Kidney epithelial cell (primary cell): ENCODE measurements around the gene SEMA6B. TPM values are rescaled to one million over a fixed set of nuclear protein-coding genes. Genes with fewer than 3 reads are reported as not detected.

Experiments used
- DNase-seq: peaks from one replicate; pipeline ENCODE4 v3.0.0-alpha.2; 2010; ENCODE audit warnings: low read depth
- H3K27me3 ChIP-seq: 2 replicates; pipeline ENCODE4 v1.6.0; 2011; ENCODE audit warnings: low read length; ENCODE audit not compliant: control insufficient read depth, insufficient read depth
- H3K36me3 ChIP-seq: 2 replicates; pipeline ENCODE4 v1.5.1; 2011; ENCODE audit warnings: low read length; ENCODE audit not compliant: control insufficient read depth, insufficient read depth
- H3K4me3 ChIP-seq: 2 replicates; pipeline ENCODE4 v1.5.1; 2011; ENCODE audit warnings: low read depth, mild to moderate bottlenecking, control low read depth, low read length
- total RNA-seq: library from RNA; depleted of rRNA; stranded (reverse); fragments of >200 nt; gene quantifications from 2 replicates; pipeline ENCODE4 v1.2.3, GENCODE V29; 2015
- TF ChIP-seq, protein P1 (sequence below): IDR thresholded peaks from 2 replicates; pipeline ENCODE4 v1.5.1; 2011; ENCODE audit warnings: mild to moderate bottlenecking, moderate library complexity, low read length, control low read depth, inconsistent platforms; ENCODE audit not compliant: insufficient read depth, poor library complexity, severe bottlenecking

The SEMA6B gene
- total RNA-seq, 1 donor from 2014 or later = 0.13 TPM

DNA sequence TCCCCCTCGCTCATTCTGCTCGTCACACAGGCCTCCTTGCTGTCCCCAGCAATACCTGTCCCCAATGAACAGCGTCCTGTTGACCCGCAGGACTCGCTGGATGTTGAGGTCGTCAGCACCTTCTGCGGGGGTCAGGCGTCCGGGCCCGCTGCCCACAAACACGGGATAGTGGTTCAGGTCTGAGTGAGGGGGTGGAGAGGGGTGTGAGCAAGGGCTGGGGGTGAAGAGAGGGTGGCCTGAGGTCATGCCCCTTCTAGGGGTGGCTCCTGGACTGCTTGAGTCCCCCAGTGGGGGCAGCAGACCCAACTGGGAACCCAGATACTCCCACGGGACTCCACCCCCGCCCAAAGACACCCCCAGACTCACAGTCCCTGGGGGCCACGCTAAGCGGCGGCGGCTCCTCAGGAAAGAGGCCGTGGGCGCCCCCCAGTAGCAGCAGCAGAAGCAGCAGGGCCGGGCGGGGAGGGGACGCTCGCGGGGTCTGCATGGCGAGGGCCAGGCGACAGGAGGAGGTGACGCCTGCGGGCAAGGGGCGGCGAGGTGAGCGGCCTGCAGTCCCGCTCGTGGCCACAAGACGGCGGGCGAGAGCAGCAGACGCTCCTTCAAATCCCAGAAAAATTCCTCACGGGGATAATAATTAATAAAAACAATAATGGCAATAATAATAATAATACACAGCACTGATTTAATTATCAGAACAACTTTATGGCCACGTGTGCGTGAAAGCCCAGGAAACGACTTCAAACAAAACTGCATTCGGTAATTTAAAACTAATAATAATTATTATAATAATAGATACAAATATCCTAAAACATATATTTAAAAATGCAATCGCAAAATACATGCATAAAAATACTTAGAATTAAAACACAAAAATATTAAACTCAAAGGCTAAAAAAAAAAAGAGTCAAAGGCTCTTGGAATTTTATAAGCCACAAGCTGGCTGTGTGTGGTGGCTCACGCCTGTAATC, 1.2 kb downstream of the SEMA6B start:
- DNase-seq = no peak
- TF ChIP-seq, protein P1, sequence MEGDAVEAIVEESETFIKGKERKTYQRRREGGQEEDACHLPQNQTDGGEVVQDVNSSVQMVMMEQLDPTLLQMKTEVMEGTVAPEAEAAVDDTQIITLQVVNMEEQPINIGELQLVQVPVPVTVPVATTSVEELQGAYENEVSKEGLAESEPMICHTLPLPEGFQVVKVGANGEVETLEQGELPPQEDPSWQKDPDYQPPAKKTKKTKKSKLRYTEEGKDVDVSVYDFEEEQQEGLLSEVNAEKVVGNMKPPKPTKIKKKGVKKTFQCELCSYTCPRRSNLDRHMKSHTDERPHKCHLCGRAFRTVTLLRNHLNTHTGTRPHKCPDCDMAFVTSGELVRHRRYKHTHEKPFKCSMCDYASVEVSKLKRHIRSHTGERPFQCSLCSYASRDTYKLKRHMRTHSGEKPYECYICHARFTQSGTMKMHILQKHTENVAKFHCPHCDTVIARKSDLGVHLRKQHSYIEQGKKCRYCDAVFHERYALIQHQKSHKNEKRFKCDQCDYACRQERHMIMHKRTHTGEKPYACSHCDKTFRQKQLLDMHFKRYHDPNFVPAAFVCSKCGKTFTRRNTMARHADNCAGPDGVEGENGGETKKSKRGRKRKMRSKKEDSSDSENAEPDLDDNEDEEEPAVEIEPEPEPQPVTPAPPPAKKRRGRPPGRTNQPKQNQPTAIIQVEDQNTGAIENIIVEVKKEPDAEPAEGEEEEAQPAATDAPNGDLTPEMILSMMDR = peak; percentile 97
- Histone ChIP-seq H3K4me3 (no peak overlapping the region), H3K27me3 (peaks cover 2% of the 10 kb centered on the region), H3K36me3 (no peaks in the 10 kb centered on the region)

DNA sequence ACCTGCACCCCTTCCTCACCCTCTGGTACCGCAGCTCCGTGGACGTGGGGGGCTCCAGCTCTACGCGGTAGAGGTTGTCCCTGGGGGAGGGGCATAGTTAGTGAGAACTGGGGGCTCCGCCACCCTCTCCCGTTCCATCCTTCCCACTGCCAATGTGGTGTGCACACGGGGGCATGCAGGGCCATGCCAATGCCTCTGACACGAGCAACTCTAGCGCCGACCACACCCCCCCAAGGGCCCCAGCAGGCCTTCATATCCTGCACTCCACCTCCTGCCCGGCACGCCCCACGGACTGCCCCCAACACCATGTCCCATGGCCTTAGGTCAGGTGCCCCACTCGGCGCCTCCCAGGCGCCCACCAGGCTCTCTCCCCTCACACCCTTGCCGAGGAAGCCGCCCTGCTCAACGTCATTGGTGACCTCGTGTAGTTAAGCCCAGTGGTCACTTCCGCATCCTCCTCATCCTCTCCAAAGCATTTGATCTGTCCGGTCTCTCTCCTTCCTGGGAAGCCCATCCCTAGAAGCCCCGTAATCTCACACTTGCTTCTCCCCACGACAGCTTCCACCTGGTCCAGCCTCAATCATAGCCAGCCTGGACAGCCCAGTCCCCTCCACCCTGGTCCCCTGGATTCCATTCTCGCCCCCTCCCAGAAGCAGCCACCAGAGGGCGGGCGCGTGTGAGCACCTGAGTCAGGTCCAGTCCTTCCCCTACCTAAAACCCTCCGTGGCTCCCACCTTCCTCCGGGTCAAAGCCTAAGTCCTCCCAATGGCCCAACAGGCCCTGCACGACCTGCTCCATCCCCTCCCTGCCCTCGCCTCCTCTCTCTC, 2.1 kb downstream of the SEMA6B start:
- Histone ChIP-seq H3K4me3 (no peak overlapping the region), H3K27me3 (peaks cover 2% of the 10 kb centered on the region), H3K36me3 (no peaks in the 10 kb centered on the region)
- TF ChIP-seq, protein P1 = peak; percentile 25
- no peak for DNase-seq

DNA sequence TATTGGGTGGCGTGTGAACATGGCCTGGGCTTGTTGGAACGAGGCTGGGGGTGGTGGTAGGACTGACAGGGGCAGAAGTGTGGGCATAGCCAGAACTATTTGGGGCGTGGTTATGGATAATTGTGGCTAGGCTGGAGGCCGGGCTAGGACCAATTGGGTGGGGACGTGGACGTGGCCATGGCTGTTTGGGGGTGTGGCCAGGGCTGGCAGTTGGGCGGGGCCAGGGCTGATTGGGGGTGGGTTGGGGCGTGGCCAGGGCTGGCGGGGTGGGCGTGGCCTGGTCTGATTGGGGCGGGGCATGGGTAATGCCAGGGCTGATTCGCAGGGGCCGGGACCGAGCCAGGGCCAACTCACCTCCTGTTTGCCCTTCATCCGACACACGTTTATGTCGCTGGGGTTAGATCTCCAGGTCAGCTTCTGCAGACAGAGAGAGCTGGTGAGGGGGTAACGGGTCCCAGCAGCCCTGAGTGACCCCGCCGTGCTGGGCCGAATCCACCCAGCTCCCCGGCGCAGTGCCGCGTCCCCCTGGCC, 2.8 kb downstream of the SEMA6B start:
- Histone ChIP-seq H3K27me3 (peaks cover 2% of the 10 kb centered on the region), H3K36me3 (no peaks in the 10 kb centered on the region), H3K4me3 (no peak overlapping the region)
- TF ChIP-seq, protein P1 = no peak
- DNase-seq = no peak

DNA sequence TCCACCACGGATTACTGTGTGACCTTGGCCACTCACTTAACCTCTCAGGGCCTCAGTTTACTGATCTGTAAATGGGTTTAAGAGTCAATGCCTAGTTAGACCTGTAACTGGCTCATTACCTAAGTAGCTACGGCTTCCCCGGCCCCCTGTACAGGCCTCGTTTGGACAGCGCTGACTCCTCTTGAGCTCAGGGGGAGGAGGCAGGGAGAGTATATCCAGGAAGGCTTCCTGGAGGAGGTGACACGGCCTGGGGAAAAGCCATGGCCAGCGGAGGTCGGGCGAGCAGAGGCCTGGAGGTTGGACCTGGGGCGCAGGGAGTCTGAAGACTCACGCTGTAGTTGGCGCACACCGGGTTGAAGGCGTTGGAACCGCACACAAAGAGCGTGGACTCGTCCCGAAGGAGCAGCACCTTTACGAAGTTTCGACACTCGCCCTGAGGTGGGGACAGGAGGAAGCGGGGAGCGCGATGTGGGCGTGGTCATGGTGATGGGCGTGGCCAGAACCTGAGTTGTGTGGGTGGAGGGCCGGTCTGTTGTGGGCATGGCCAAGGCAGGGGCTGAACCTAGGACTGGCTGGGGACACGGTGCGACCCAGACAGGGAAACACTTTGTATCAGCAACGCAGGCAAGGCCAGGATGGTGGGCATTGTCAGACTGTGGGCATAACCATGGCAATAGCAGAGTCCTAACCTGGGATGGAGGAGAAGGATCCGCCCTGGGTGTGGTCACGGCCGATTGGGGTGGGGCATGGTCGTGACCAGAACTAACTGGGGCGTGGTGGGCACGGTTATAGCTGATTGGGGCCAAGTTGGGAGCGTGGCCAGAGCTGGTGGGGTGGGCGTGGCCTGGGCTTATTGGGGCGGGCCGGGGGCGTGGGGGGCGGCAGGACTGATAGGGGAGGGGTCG, 3.6 kb downstream of the SEMA6B start:
- TF ChIP-seq, protein P1 = no peak
- DNase-seq = no peak
- H3K4me3 ChIP-seq = no peak overlapping the region
- no peaks in the 10 kb centered on the region for H3K36me3 ChIP-seq
- H3K27me3 ChIP-seq = peaks cover 2% of the 10 kb centered on the region

DNA sequence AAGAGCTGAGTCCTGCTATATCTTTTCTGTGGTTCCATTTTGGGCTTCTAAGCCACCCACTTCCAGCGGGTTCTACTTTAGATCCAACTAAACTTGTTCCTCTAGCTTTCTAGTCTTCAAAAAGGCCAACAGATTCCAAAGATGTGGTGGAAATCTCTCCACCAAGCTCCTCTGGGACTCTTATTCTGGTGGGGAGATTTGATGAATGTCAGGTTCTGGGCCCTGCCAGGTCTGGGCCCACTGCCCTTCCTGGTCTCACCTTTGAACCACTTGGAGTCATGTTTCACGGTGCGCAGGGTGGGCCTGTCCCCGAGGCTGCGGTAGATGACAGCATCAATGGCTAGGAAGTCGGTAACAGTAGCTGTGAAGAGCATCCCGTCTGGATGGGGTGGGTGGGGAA, 4.8 kb downstream of the SEMA6B start:
- no peak for DNase-seq
- no peaks in the 10 kb centered on the region for H3K36me3 ChIP-seq
- H3K27me3 ChIP-seq = peaks cover 2% of the 10 kb centered on the region
- H3K4me3 ChIP-seq = no peak overlapping the region
- TF ChIP-seq, protein P1 = no peak
